Cardiac fibroblast (primary cell): ENCODE data around the gene MX2.

Experiments
- DNase-seq, 2 donors: peaks; one replicate each; pipeline versions ENCODE4 v3.0.0 to v3.0.0-alpha.2; 2010; ENCODE audit warnings: low read depth in 2 of 2
- H3K4me3 ChIP-seq, 2 donors: replicated peaks in 1 of 2; 1 replicate in 1 of 2; 2 replicates in 1 of 2; pipeline ENCODE4 v1.5.1; 2011; ENCODE audit warnings: low read depth in 2 of 2, low read length in 2 of 2, mild to moderate bottlenecking in 2 of 2, moderate library complexity in 1 of 2
- CTCF ChIP-seq: IDR thresholded peaks from one replicate; pipeline ENCODE4 v1.5.1; 2011; ENCODE audit warnings: low read depth, mild to moderate bottlenecking, low read length, inconsistent platforms

Gene MX2

DNA sequence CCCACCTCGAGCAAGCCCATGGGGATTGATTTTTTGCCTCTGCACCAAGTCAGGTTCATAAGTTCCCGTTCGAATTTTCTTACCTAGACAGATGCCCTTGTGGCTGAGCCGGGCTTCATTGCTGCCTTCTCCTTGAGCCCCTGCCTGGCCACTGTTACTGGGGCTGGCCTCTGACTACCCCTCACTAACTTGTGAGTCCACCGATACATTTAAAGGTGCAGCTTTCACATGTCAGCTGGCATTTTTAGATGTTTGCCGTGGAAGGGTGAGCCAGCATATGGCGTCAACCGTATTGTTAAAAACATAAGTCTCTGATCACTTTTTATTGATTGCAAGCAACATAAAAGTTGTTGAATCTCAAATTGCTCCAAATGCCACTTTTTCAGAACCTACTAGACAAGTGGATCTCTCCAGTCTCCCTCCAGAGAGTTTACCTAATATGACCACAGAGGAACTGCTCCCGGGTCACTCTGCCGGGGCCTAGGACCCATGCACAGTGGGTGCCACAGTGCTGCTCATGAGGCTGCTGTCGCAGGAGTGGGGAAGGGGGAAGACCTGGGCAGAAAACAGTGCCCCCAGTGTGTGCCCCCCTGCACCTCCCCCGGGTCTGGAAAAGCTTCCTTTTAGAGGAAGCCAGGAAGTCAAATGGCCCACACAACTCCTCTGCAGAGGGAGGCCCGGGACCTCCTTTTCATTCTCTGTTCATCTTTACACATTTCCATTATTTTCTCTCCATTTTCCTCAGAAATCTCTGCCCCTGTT, 83.1 kb downstream of the MX2 start:
- no peak for DNase-seq
- TF ChIP-seq CTCF: no peak
- no peak overlapping the region for H3K4me3 ChIP-seq

GRCh38 chr21:41445465-41445862, 83.6 kb downstream of the MX2 start:
- H3K4me3 ChIP-seq: no peak overlapping the region
- peak in 1 of 2 donors; percentile 59 for DNase-seq
- TF ChIP-seq CTCF: no peak

DNA sequence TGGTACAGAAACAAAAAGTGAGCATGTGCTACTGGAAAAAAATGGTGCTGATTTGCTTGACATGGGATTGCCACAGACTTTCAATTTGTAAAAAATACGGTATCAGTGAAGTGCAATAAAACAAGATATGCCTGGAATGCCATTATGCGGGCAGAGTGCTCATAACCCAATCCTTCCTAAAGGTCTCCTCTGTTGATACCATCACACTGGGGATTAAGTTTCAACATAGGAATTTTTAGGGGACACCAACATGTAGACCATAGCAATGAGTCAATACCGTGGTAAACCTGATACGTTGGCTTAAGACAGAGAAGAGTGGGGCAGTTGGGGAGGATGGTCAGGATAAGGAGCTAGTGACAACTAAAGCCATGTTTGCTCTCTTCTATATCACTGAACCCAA, 84.8 kb downstream of the MX2 start:
- DNase-seq: no peak
- no peak overlapping the region for H3K4me3 ChIP-seq
- TF ChIP-seq CTCF: no peak

GRCh38 chr21:41447356-41447755, 85.5 kb downstream of the MX2 start:
- no peak overlapping the region for H3K4me3 ChIP-seq
- TF ChIP-seq CTCF: no peak
- DNase-seq: no peak

DNA sequence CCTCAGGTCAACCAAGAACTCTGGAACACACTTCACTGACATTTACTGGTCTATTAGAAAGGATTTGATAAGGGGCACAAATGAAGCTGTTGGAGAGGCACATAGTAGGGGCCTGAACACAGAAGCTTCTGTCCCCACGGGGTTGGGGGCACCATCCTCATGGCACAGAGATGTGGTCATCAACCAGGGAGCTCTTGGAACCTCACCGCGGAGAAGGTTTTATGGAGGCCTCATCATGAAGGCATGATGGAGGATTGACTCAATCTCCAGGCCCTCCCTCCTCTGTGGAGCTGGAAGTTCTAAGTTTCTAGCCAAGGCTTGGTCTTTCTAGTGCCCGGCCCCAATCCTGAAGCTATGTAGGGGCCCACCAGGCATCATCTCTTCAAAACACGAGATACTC, 87.8 kb downstream of the MX2 start:
- no peak overlapping the region for H3K4me3 ChIP-seq
- no peak for TF ChIP-seq CTCF
- no peak for DNase-seq

DNA sequence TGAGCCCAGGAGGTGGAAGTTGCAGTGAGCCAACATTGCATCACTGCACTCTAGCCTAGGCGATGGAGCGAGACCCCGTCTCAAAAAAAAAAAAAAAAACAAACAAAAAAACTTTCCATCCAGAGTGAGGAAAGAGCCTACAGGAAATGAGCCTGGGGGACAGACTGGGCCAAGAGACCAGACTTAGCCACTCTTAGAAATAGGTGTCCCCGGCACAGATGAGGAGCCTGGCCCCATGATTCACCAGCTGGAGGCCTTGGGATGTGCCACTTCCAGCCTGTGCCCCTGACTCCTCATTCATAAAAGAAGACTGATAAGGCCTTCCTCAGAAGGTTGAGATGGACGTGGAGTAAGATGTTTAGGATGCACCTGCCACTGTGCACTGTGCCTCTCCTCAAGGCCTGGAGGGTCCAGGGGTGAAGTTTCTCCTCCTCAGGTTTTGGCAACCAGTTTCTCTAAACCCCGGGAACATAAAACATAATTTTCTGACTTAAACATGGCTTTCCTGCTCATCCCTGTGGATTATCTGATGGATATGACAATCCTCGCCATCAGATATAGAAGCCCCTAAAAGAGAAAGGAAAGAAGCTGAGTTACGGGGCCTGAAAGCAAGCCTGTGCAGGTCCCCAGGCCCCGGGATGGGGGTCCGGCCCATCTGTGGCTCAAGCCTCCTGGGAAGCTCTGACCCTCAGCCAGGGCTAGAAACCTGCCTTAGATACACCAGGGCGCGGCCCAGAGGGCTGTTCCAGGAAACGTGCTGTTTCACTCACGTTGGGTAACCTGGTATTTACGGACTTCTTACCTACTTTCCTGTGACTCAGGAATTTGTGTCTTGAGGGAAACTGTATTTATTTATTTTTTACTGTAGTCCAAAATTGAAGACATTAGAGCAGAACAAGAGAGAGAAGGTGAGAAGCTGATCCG, 90.2 kb downstream of the MX2 start:
- H3K4me3 ChIP-seq: no peak overlapping the region
- no peak for DNase-seq
- TF ChIP-seq CTCF: no peak
